ENCODE data around the gene GPR143.
A peak's percentile ranks its signal among the peaks of the same experiment; 100 is the strongest.

- TF ChIP-seq CTCF (IDR thresholded peaks at IDR 0.05; ENCODE audit: borderline replicate concordance, extremely low read depth, low read length, poor library complexity, severe bottlenecking) (peak; percentile 8), EZH2 (IDR thresholded peaks at IDR 0.05; ENCODE audit: borderline replicate concordance, low read depth, low read length, severe bottlenecking) (no peak)
Observed at GRCh38 chrX:9682456-9682855, 83.2 kb downstream of the GPR143 start.
